ENCODE measurements around the gene ID4.

DNA sequence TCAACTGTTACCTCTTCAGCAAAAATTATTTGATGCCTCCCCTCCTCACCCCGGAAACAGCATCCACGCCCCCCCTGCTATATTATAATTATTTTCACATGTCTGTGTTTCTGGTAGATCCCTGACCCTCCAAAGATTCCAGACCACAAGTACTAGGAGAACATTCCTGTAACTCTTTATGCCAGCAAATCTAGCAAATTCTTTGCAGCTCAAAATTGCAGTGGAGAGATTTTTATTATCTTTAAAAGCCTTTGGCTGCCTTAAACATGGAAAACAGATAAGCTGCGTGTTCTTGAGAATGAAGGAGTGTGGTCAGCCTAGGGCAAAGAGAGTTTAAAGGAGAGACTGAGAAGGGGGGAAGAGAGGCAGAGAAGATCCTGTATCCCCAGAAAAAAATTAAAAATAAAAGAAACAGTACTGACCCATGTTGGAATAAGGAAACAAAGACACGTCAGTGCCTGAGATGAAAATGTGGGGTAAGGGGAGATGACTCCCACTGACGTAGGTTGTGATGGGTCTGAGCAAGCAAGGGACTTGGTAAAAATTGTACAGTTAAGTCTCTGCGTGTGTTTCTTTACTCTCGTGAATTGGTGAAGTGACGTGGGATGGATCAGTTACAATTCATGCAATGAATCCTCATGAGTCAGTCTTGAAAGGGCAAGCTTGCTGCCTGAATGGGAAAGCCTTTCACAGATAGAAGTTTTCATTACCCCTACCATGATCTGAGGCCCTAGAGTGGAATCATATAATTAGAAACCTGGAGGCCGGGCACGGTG lies 8.3 kb downstream of the ID4 start:
- TF ChIP-seq, protein P1, sequence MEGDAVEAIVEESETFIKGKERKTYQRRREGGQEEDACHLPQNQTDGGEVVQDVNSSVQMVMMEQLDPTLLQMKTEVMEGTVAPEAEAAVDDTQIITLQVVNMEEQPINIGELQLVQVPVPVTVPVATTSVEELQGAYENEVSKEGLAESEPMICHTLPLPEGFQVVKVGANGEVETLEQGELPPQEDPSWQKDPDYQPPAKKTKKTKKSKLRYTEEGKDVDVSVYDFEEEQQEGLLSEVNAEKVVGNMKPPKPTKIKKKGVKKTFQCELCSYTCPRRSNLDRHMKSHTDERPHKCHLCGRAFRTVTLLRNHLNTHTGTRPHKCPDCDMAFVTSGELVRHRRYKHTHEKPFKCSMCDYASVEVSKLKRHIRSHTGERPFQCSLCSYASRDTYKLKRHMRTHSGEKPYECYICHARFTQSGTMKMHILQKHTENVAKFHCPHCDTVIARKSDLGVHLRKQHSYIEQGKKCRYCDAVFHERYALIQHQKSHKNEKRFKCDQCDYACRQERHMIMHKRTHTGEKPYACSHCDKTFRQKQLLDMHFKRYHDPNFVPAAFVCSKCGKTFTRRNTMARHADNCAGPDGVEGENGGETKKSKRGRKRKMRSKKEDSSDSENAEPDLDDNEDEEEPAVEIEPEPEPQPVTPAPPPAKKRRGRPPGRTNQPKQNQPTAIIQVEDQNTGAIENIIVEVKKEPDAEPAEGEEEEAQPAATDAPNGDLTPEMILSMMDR (conservative IDR thresholded peaks at IDR 0.05; ENCODE audit: low read length): no peak
- TF ChIP-seq EZH2phosphoT487 (IDR thresholded peaks at IDR 0.05; ENCODE audit: borderline replicate concordance, low read depth, low read length): no peak
